ENCODE measurements around the gene MXI1. TPM values are rescaled to one million over a fixed set of nuclear protein-coding genes. Genes with fewer than 3 reads are reported as not detected.

The MXI1 gene
- polyA plus RNA-seq, 1 experiment, result 17.1 TPM

GRCh38 chr10:110263164-110263563, 55.8 kb downstream of the MXI1 start:
- ChIA-PET POLR2A (no interaction called here), CTCF (interaction anchor here (2.1 kb wide), 1 partner anchor 16 kb away, joined by 6 read pairs; no protein-coding TSS in a partner anchor)
- Histone ChIP-seq H3K4me3 (ENCODE audit: low read depth, low read length) (no peak overlapping the region), H3K36me3 (ENCODE audit: control insufficient read depth, insufficient read depth, low read length) (no peaks in the 10 kb centered on the region), H3K27me3 (ENCODE audit: control insufficient read depth, insufficient read depth, low read length) (no peaks in the 10 kb centered on the region)
- TF ChIP-seq CTCF (IDR thresholded peaks at IDR 0.05; ENCODE audit: insufficient read depth, low read depth, low read length), result no peak
- DNase-seq (ENCODE audit: low read depth), result no peak

- ChIA-PET POLR2A (no interaction called here), CTCF (no interaction called here)
- Histone ChIP-seq H3K27me3 (ENCODE audit: control insufficient read depth, insufficient read depth, low read length) (no peaks in the 10 kb centered on the region), H3K36me3 (ENCODE audit: control insufficient read depth, insufficient read depth, low read length) (no peaks in the 10 kb centered on the region), H3K4me3 (ENCODE audit: low read depth, low read length) (no peak overlapping the region)
- DNase-seq (ENCODE audit: low read depth), result no peak
- no peak for TF ChIP-seq CTCF (IDR thresholded peaks at IDR 0.05; ENCODE audit: insufficient read depth, low read depth, low read length)
Measured at GRCh38 chr10:110265573-110266193, 58.3 kb downstream of the MXI1 start.

GRCh38 chr10:110267276-110267675, 59.9 kb downstream of the MXI1 start:
- CTCF ChIA-PET, result interaction anchor here (1.0 kb wide), 1 partner anchor 12 kb away, joined by 3 read pairs; no protein-coding TSS in a partner anchor
- POLR2A ChIA-PET, result no interaction called here

GRCh38 chr10:110268442-110268841, 61.0 kb downstream of the MXI1 start:
- POLR2A ChIA-PET, result no interaction called here
- no peaks in the 10 kb centered on the region for H3K27me3 ChIP-seq (ENCODE audit: control insufficient read depth, insufficient read depth, low read length)
- no peak overlapping the region for H3K4me3 ChIP-seq (ENCODE audit: low read depth, low read length)
- TF ChIP-seq CTCF (IDR thresholded peaks at IDR 0.05; ENCODE audit: insufficient read depth, low read depth, low read length), result no peak
- H3K36me3 ChIP-seq (ENCODE audit: control insufficient read depth, insufficient read depth, low read length), result no peaks in the 10 kb centered on the region
- DNase-seq (ENCODE audit: low read depth), result no peak
- CTCF ChIA-PET, result interaction anchor here (1.9 kb wide), 1 partner anchor 11 kb away, joined by 8 read pairs; no protein-coding TSS in a partner anchor

More at GRCh38 chr10:110267276-110267675, 59.9 kb downstream of the MXI1 start:
- TF ChIP-seq CTCF (IDR thresholded peaks at IDR 0.05; ENCODE audit: insufficient read depth, low read depth, low read length), result no peak
- Histone ChIP-seq H3K36me3 (ENCODE audit: control insufficient read depth, insufficient read depth, low read length) (no peaks in the 10 kb centered on the region), H3K27me3 (ENCODE audit: control insufficient read depth, insufficient read depth, low read length) (no peaks in the 10 kb centered on the region), H3K4me3 (ENCODE audit: low read depth, low read length) (no peak overlapping the region)
- no peak for DNase-seq (ENCODE audit: low read depth)

GRCh38 chr10:110268971-110269370, 61.6 kb downstream of the MXI1 start:
- DNase-seq (ENCODE audit: low read depth), result no peak
- Histone ChIP-seq H3K36me3 (ENCODE audit: control insufficient read depth, insufficient read depth, low read length) (no peaks in the 10 kb centered on the region), H3K4me3 (ENCODE audit: low read depth, low read length) (no peak overlapping the region), H3K27me3 (ENCODE audit: control insufficient read depth, insufficient read depth, low read length) (no peaks in the 10 kb centered on the region)
- TF ChIP-seq CTCF (IDR thresholded peaks at IDR 0.05; ENCODE audit: insufficient read depth, low read depth, low read length), result no peak
- POLR2A ChIA-PET, result no interaction called here
- CTCF ChIA-PET, result interaction anchor here (1.9 kb wide), 1 partner anchor 10 kb away, joined by 8 read pairs; no protein-coding TSS in a partner anchor
